ENCODE data around the gene C16orf90. TPM values are rescaled to one million over a fixed set of nuclear protein-coding genes. Genes with fewer than 3 reads are reported as not detected.

The C16orf90 gene
- total RNA-seq, 4 donors from 2014 or later: not detected

GRCh38 chr16:3513892-3514583 lies 18.7 kb upstream of the C16orf90 start:
- DNase-seq (ENCODE audit: low spot score): no peak
- TF ChIP-seq CTCF (IDR thresholded peaks at IDR 0.05): no peak
- no peak for ATAC-seq (ENCODE audit: low FRiP score)

GRCh38 chr16:3511286-3512180 lies 16.2 kb upstream of the C16orf90 start:
- TF ChIP-seq CTCF (IDR thresholded peaks at IDR 0.05): no peak

GRCh38 chr16:3510416-3510815 lies 15.1 kb upstream of the C16orf90 start:
- ATAC-seq (ENCODE audit: low FRiP score) (no peak), DNase-seq (ENCODE audit: low spot score) (no peak)
- TF ChIP-seq CTCF (IDR thresholded peaks at IDR 0.05): no peak

More at GRCh38 chr16:3511286-3512180, 16.2 kb upstream of the C16orf90 start:
- no peak for ATAC-seq (ENCODE audit: low FRiP score)
- no peak for DNase-seq (ENCODE audit: low spot score)

GRCh38 chr16:3509470-3509928 lies 14.2 kb upstream of the C16orf90 start:
- no peak for DNase-seq (ENCODE audit: low spot score)
- no peak for TF ChIP-seq CTCF (IDR thresholded peaks at IDR 0.05)
- ATAC-seq (ENCODE audit: low FRiP score): no peak

- ATAC-seq (ENCODE audit: low FRiP score) (no peak), DNase-seq (ENCODE audit: low spot score) (no peak)
- no peak for TF ChIP-seq CTCF (IDR thresholded peaks at IDR 0.05)
These were observed 13.4 kb upstream of the C16orf90 start for GRCh38 chr16:3508736-3509135.

- no peak for ATAC-seq (ENCODE audit: low FRiP score)
These were observed 8.2 kb upstream of the C16orf90 start for GRCh38 chr16:3503523-3503922.

More at GRCh38 chr16:3503523-3503922, 8.2 kb upstream of the C16orf90 start:
- DNase-seq (ENCODE audit: low spot score): no peak
- TF ChIP-seq CTCF (IDR thresholded peaks at IDR 0.05): no peak
